ENCODE results near the gene MSANTD2. TPM values are rescaled to one million over a fixed set of nuclear protein-coding genes. Genes with fewer than 3 reads are reported as not detected.

Gene MSANTD2
- total RNA-seq: 1 to 10 TPM; 2.2 to 5.4 (median 3.1) TPM
- polyA plus RNA-seq: 1 to 10 TPM; 3.1 to 4.3 TPM
- long read RNA-seq, donor 1, partial matches to known transcripts: 0 of 1 reads
- long read RNA-seq, donor 1, other reads (novel, unspliced or antisense): 1 of 1 reads
- long read RNA-seq, donor 2: 0 reads
- long read RNA-seq, donor 3, partial matches to known transcripts: 0 of 4 reads
- long read RNA-seq, donor 3, other reads (novel, unspliced or antisense): 3 of 4 reads

GRCh38 chr11:124800226-124800929, at the start of gene MSANTD2:
MSANTD2 (minus strand) TSS chr11:124800406; CDS start chr11:124800380, 26 bp downstream.
- DNase-seq (peak; percentile 83 to 91 (median 87)), ATAC-seq (peak; percentile 91 to 98 (median 98))
- 0% methylated on average over 12 to 62 of the region's 62 CpGs for WGBS, 4 donors
- Histone ChIP-seq H3K27me3 (no peaks in the 10 kb centered on the region), H3K9me3 (no peaks in the 10 kb centered on the region), H3K4me3 (peak within 1 kb of the TSS; percentile 71 to 94 (median 88)), H3K27ac (peak within 1 kb of the TSS; percentile 90 to 100 (median 98)), H3K4me1 (peaks cover 3 to 38% (median 32%) of the 10 kb centered on the region in 12 donors), H3K36me3 (peaks cover 0 to 2% (median under 1%) of the 10 kb centered on the region in 9 donors)
- TF ChIP-seq CTCF (IDR thresholded peaks at IDR 0.05): peak in 1 of 12 donors; percentile 20
- TF ChIP-seq POLR2A (IDR thresholded peaks at IDR 0.05): peak in 1 of 2 donors; percentile 86
- intact Hi-C loops (cut with DNase I): loop anchor here in 2 of 10 donors (2.0 kb wide), 1 partner anchor 36 kb away; no protein-coding TSS in a partner anchor

- Histone ChIP-seq H3K27ac (no peak overlapping the region), H3K36me3 (no peaks in the 10 kb centered on the region), H3K27me3 (peaks cover 35 to 100% (median 70%) of the 10 kb centered on the region in 9 donors), H3K9me3 (no peaks in the 10 kb centered on the region), H3K4me3 (no peak overlapping the region), H3K4me1 (peaks cover 0 to 8% (median 5%) of the 10 kb centered on the region in 12 donors)
- TF ChIP-seq CTCF (IDR thresholded peaks at IDR 0.05): no peak
- TF ChIP-seq POLR2A (IDR thresholded peaks at IDR 0.05): no peak
- WGBS, 4 donors: 10 to 17% (median 13%) methylated on average over 8 to 11 of the region's 11 CpGs
- ATAC-seq (no peak), DNase-seq (no peak)
- intact Hi-C loops (cut with DNase I): no loop called here
Observed at GRCh38 chr11:124846070-124846673, 46.0 kb upstream of the MSANTD2 start.

- TF ChIP-seq POLR2A (IDR thresholded peaks at IDR 0.05) (no peak), CTCF (IDR thresholded peaks at IDR 0.05) (no peak)
- H3K36me3 ChIP-seq: no peaks in the 10 kb centered on the region
- intact Hi-C loops (cut with DNase I): no loop called here
- ATAC-seq: no peak
- no peaks in the 10 kb centered on the region for H3K9me3 ChIP-seq
- H3K27ac ChIP-seq: no peak overlapping the region
- 13 to 21% (median 16%) methylated on average over 6 to 8 of the region's 8 CpGs for WGBS, 4 donors
- peaks cover 38 to 100% (median 85%) of the 10 kb centered on the region in 9 donors for H3K27me3 ChIP-seq
- peaks cover under 1 to 13% (median 8%) of the 10 kb centered on the region in 12 donors for H3K4me1 ChIP-seq
- no peak overlapping the region for H3K4me3 ChIP-seq
- no peak for DNase-seq
Observed at GRCh38 chr11:124844664-124845079, 44.5 kb upstream of the MSANTD2 start.

- no peak overlapping the region for H3K27ac ChIP-seq
- WGBS, 4 donors: 8 to 15% (median 13%) methylated on average over 8 of the region's 8 CpGs
- no peak for ATAC-seq
Observed at GRCh38 chr11:124843616-124843910, 43.4 kb upstream of the MSANTD2 start.

More at GRCh38 chr11:124843616-124843910, 43.4 kb upstream of the MSANTD2 start:
- H3K27me3 ChIP-seq: peaks cover 46 to 100% (median 91%) of the 10 kb centered on the region in 9 donors
- TF ChIP-seq CTCF (IDR thresholded peaks at IDR 0.05) (no peak), POLR2A (IDR thresholded peaks at IDR 0.05) (no peak)
- H3K4me3 ChIP-seq: no peak overlapping the region
- DNase-seq: no peak
- H3K9me3 ChIP-seq: no peaks in the 10 kb centered on the region
- peaks cover 6 to 21% (median 16%) of the 10 kb centered on the region in 12 donors for H3K4me1 ChIP-seq
- H3K36me3 ChIP-seq: no peaks in the 10 kb centered on the region
- intact Hi-C loops (cut with DNase I): no loop called here
